GM12873 (cell line): ENCODE results near the gene CCDC47.

Experiments used
- CTCF ChIP-seq: IDR thresholded peaks from 2 replicates; pipeline ENCODE4 v1.5.1; 2012; ENCODE audit warnings: low read depth, mild to moderate bottlenecking, moderate library complexity, low read length, control low read depth; ENCODE audit not compliant: insufficient read depth; ENCODE audit errors: missing control alignments

CCDC47 gene

GRCh38 chr17:63718988-63719387 lies 54.4 kb downstream of the CCDC47 start:
- TF ChIP-seq CTCF = no peak

GRCh38 chr17:63716426-63716825 lies 57.0 kb downstream of the CCDC47 start:
- TF ChIP-seq CTCF = no peak

GRCh38 chr17:63714550-63715277 lies 58.7 kb downstream of the CCDC47 start:
- TF ChIP-seq CTCF = no peak

- no peak for TF ChIP-seq CTCF
Observed at GRCh38 chr17:63709110-63709509, 64.3 kb downstream of the CCDC47 start.

GRCh38 chr17:63707151-63707550 lies 66.2 kb downstream of the CCDC47 start:
- TF ChIP-seq CTCF = no peak

GRCh38 chr17:63706336-63707082 lies 66.9 kb downstream of the CCDC47 start:
- TF ChIP-seq CTCF = no peak

- no peak for TF ChIP-seq CTCF
Observed at GRCh38 chr17:63705657-63706056, 67.7 kb downstream of the CCDC47 start.
